ENCODE data around the gene KLF15. TPM values are rescaled to one million over a fixed set of nuclear protein-coding genes. Genes with fewer than 3 reads are reported as not detected.

Gene KLF15
- total and polyA plus RNA-seq, 2 of the 8 experiments (the other 6 are each of a cell fraction or from before 2014, with no cell fraction given): 15.7 to 19.5 TPM

GRCh38 chr3:126389794-126390146, 32.6 kb upstream of the KLF15 start:
- Histone ChIP-seq H3K36me3 (ENCODE audit: control insufficient read depth in 2 of 4, insufficient read depth in 4 of 4, low read length in 3 of 4) (no peaks in the 10 kb centered on the region), H3K23ac (ENCODE audit: insufficient read length) (no peak overlapping the region), H3K23me2 (ENCODE audit: low read depth, low read length) (peaks cover 3% of the 10 kb centered on the region; the same call in 1 of the 2 replicates), H3K14ac (ENCODE audit: insufficient read length) (no peak overlapping the region), H4K8ac (ENCODE audit: extremely low read depth, insufficient read depth, low read length) (0 out of 2 replicates have a peak overlapping the region, but pooled peaks have one; percentile 82), H3K27ac (ENCODE audit: low read depth, low read length) (no peak overlapping the region), H3K9me3 (ENCODE audit: insufficient read depth in 2 of 2, low read depth in 1 of 2, low read length in 1 of 2) (no peaks in the 10 kb centered on the region), H3K4me3 (ENCODE audit: extremely low read depth in 1 of 4, insufficient read depth in 2 of 4, low read depth in 3 of 4, low read length in 4 of 4) (peak overlapping the region in 2 of 4 experiments; percentile 7 to 39; a peak in 2 of 8 replicates), H3K56ac (replicated peaks; ENCODE audit: insufficient read length, low read depth, low read length) (no peak overlapping the region), H2BK15ac (ENCODE audit: low read length) (peak overlapping the region; percentile 100), H2BK20ac (ENCODE audit: low read length) (peak overlapping the region; percentile 94; the same call in 1 of the 2 replicates), H3K9ac (replicated peaks in 1 of 4; ENCODE audit: extremely low read depth in 1 of 4, low read depth in 3 of 4, low read length in 3 of 4) (no peak overlapping the region), H3K18ac (ENCODE audit: extremely low read depth, low read length) (peak overlapping the region; percentile 96), H3K79me2 (ENCODE audit: control insufficient read depth in 1 of 2, insufficient read depth in 2 of 2, low read length in 2 of 2) (no peaks in the 10 kb centered on the region), H2AK5ac (ENCODE audit: low read depth, low read length) (peak overlapping the region; percentile 82; the same call in 1 of the 2 replicates), H3K4me1 (replicated peaks in 1 of 4; ENCODE audit: control insufficient read depth in 3 of 4, insufficient read depth in 4 of 4, low read length in 3 of 4) (peaks cover 0 to 12% (median 3%) of the 10 kb centered on the region in 4 experiments; a peak in 4 of 7 replicates), H4K5ac (ENCODE audit: insufficient read length, low read depth, low read length) (no peak overlapping the region), H2BK12ac (ENCODE audit: low read depth, low read length) (peak overlapping the region; percentile 99), H3K4ac (replicated peaks; ENCODE audit: insufficient read length, low read depth, low read length) (peak overlapping the region; percentile 30), H3K79me1 (ENCODE audit: low read depth, low read length) (no peaks in the 10 kb centered on the region), H3K27me3 (replicated peaks in 1 of 4; ENCODE audit: control insufficient read depth in 3 of 4, extremely low read depth in 1 of 4, insufficient read depth in 3 of 4, low read length in 3 of 4) (peaks cover 9 to 23% (median 20%) of the 10 kb centered on the region in 4 experiments), H2BK120ac (replicated peaks; ENCODE audit: low read depth, low read length) (peak overlapping the region; percentile 60), H4K20me1 (replicated peaks in 1 of 2; ENCODE audit: control insufficient read depth in 1 of 2, insufficient read depth in 2 of 2, low read length in 2 of 2) (no peaks in the 10 kb centered on the region), H2BK5ac (ENCODE audit: low read depth, low read length) (peak overlapping the region; percentile 83), H4K91ac (replicated peaks; ENCODE audit: insufficient read length, low read length) (peak overlapping the region; percentile 99), H2AFZ (ENCODE audit: low read length) (peak overlapping the region; percentile 74; the same call in 1 of the 2 replicates), H3K4me2 (ENCODE audit: insufficient read depth in 1 of 2, low read depth in 2 of 2, low read length in 2 of 2) (peak overlapping the region; percentile 3 to 70; a peak in 3 of 4 replicates)
- WGBS, 2 experiments (ENCODE audit: extremely low coverage in 1 of 2, insufficient coverage in 1 of 2, insufficient read length in 1 of 2, insufficient replicate concordance in 2 of 2, low coverage in 1 of 2, low lambda C conversion rate in 2 of 2, missing lambda C conversion rate in 1 of 2): 78% methylated on average over 17 of the region's 17 CpGs; no CpG with 5 or more reads in 1 of the 2 experiments
- TF ChIP-seq, protein P1, sequence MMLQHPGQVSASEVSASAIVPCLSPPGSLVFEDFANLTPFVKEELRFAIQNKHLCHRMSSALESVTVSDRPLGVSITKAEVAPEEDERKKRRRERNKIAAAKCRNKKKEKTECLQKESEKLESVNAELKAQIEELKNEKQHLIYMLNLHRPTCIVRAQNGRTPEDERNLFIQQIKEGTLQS (IDR thresholded peaks at IDR 0.05; ENCODE audit: insufficient read depth, low read depth, low read length): no peak
- TF ChIP-seq SIRT6 (IDR thresholded peaks at IDR 0.05; ENCODE audit: low read length): no peak
- no peak for TF ChIP-seq BCL11A (IDR thresholded peaks at IDR 0.05; ENCODE audit: low read depth in 2 of 2, low read length in 2 of 2)
- TF ChIP-seq CBX8 (IDR thresholded peaks at IDR 0.05; ENCODE audit: borderline replicate concordance, low read depth, low read length): no peak
- no peak for TF ChIP-seq TEAD4 (IDR thresholded peaks at IDR 0.05; ENCODE audit: low read depth, low read length)
- no peak for TF ChIP-seq KDM5A (IDR thresholded peaks at IDR 0.05; ENCODE audit: low read length)
- TF ChIP-seq EZH2 (IDR thresholded peaks at IDR 0.05; ENCODE audit: low read depth, low read length, severe bottlenecking): no peak
- TF ChIP-seq POLR2AphosphoS5 (IDR thresholded peaks at IDR 0.05; ENCODE audit: low read depth, low read length): no peak
- TF ChIP-seq NRF1 (IDR thresholded peaks at IDR 0.05; ENCODE audit: low read depth, low read length): no peak
- no peak for DNase-seq (ENCODE audit: low read depth in 1 of 2, low spot score in 2 of 2)
- ChIA-PET CTCF (ENCODE audit: partially characterized antibody) (interaction anchor here (0.7 to 5.2 kb wide), 19 partner anchors 9 to 262 kb away, joined by 3 to 35 read pairs (median 4); partner anchors contain the start of gene KLF15), POLR2A (ENCODE audit: partially characterized antibody) (interaction anchor here (1.2 kb wide), 1 partner anchor 10 kb away, joined by 3 read pairs; no protein-coding TSS in a partner anchor)
- no peak for FAIRE-seq

Data from H1 (cell line).